ENCODE data around the gene MOB2.
"Not testable (repeated sequence)": the region's sequence is repeated elsewhere in the genome, so short reads cannot be mapped to it uniquely, and the experiment has no call there.

MOB2 gene

GRCh38 chr11:1513326-1514296 lies 27.0 kb upstream of the MOB2 start:
- DNase-seq (ENCODE audit: low read depth) = no peak
- TF ChIP-seq, protein P1, sequence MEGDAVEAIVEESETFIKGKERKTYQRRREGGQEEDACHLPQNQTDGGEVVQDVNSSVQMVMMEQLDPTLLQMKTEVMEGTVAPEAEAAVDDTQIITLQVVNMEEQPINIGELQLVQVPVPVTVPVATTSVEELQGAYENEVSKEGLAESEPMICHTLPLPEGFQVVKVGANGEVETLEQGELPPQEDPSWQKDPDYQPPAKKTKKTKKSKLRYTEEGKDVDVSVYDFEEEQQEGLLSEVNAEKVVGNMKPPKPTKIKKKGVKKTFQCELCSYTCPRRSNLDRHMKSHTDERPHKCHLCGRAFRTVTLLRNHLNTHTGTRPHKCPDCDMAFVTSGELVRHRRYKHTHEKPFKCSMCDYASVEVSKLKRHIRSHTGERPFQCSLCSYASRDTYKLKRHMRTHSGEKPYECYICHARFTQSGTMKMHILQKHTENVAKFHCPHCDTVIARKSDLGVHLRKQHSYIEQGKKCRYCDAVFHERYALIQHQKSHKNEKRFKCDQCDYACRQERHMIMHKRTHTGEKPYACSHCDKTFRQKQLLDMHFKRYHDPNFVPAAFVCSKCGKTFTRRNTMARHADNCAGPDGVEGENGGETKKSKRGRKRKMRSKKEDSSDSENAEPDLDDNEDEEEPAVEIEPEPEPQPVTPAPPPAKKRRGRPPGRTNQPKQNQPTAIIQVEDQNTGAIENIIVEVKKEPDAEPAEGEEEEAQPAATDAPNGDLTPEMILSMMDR (conservative IDR thresholded peaks at IDR 0.05; ENCODE audit: low read depth, low read length) = no peak
- no peak overlapping the region for H3K4me3 ChIP-seq (ENCODE audit: low read length)

DNA sequence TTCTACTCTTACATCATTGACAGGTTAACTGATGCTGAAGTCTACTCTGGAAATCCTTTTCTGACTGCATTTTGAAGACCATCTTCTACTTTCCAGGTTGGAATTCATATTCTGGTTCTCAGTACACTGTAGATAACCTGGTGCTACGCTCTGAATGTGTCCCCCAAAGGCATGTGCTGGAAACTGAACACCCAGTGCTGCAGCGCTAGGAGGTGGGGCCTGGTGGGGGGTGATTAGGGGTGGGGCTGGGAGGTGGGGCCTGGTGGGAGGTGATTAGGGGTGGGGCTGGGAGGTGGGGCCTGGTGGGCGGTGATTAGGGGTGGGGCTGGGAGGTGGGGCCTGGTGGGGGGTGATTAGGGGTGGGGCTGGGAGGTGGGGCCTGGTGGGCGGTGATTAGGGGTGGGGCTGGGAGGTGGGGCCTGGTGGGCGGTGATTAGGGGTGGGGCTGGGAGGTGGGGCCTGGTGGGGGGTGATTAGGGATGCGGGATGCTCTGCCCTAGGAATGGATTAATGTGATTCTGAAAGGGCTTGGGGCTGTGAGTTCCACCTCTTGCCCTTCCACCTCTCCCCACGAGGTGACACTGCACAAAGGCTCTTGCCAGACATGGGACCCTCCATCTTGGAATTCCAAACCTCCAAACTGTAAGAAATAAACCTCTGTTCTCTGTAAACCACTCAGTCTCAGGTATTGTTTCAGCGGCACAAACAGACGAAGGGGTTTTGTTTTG lies 26.1 kb upstream of the MOB2 start:
- H3K4me3 ChIP-seq (ENCODE audit: low read length); DNase-seq (ENCODE audit: low read depth): not testable (repeated sequence)

GRCh38 chr11:1511937-1512496 lies 25.4 kb upstream of the MOB2 start:
- no peak for DNase-seq (ENCODE audit: low read depth)
- H3K4me3 ChIP-seq (ENCODE audit: low read length) = no peak overlapping the region
- TF ChIP-seq, protein P1 (conservative IDR thresholded peaks at IDR 0.05; ENCODE audit: low read depth, low read length) = no peak

DNA sequence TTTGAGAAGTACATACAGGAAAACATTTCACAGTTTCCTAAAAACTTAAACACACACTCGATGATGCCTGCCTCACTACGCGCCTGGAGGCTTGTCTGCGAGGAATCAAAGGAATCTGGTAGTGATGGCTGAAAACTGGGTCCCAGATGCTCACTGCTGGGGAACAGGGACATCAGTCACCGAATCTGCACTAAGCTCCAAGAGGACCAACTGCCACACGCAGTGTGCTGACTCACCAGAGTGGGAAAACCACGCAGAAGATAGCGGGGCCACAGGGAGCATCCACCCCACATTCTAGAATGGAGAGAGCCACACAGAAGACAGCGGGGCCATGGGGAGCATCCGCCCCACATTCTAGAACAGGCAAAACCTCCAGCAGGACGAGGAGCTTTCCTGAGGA lies 24.3 kb upstream of the MOB2 start:
- DNase-seq (ENCODE audit: low read depth) = no peak
- TF ChIP-seq, protein P1 (conservative IDR thresholded peaks at IDR 0.05; ENCODE audit: low read depth, low read length) = no peak
- H3K4me3 ChIP-seq (ENCODE audit: low read length) = no peak overlapping the region

- DNase-seq (ENCODE audit: low read depth); H3K4me3 ChIP-seq (ENCODE audit: low read length): not testable (repeated sequence)
Measured at GRCh38 chr11:1510351-1510750, 23.8 kb upstream of the MOB2 start.

DNA sequence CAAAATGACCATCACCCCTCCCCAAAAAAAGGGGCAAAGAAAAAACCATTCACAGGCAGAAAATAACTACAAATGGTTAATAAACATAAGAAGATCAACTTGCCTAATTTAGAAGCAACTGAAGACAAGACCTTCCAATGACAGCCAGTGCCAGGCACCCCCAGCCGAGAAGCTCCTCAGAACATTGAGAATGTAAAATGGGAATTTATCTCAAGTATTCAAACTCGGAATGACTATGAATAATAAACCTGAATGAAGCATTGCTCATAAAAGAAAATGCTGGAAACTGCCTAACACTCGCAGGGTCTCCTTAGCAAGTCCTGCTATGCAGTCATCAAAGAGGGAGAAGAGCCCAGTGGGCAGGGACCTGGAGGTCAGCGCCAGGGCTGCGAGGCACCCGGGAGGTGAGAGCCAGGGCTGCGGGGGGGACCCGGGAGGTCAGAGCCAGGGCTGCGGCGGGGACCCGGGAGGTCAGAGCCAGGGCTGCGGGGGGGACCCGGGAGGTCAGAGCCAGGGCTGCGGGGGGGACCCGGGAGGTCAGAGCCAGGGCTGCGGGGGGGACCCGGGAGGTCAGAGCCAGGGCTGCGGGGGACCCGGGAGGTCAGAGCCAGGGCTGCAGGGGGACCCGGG lies 23.2 kb upstream of the MOB2 start:
- TF ChIP-seq, protein P1 (conservative IDR thresholded peaks at IDR 0.05; ENCODE audit: low read depth, low read length) = no peak
- no peak for DNase-seq (ENCODE audit: low read depth)
- H3K4me3 ChIP-seq (ENCODE audit: low read length) = no peak overlapping the region

GRCh38 chr11:1508986-1509385 lies 22.4 kb upstream of the MOB2 start:
- TF ChIP-seq, protein P1 (conservative IDR thresholded peaks at IDR 0.05; ENCODE audit: low read depth, low read length) = no peak
- no peak overlapping the region for H3K4me3 ChIP-seq (ENCODE audit: low read length)
- DNase-seq (ENCODE audit: low read depth) = no peak
